ENCODE results near the gene LRP3.
"Not testable (repeated sequence)": the region's sequence is repeated elsewhere in the genome, so short reads cannot be mapped to it uniquely, and the experiment has no call there.

LRP3 gene

DNA sequence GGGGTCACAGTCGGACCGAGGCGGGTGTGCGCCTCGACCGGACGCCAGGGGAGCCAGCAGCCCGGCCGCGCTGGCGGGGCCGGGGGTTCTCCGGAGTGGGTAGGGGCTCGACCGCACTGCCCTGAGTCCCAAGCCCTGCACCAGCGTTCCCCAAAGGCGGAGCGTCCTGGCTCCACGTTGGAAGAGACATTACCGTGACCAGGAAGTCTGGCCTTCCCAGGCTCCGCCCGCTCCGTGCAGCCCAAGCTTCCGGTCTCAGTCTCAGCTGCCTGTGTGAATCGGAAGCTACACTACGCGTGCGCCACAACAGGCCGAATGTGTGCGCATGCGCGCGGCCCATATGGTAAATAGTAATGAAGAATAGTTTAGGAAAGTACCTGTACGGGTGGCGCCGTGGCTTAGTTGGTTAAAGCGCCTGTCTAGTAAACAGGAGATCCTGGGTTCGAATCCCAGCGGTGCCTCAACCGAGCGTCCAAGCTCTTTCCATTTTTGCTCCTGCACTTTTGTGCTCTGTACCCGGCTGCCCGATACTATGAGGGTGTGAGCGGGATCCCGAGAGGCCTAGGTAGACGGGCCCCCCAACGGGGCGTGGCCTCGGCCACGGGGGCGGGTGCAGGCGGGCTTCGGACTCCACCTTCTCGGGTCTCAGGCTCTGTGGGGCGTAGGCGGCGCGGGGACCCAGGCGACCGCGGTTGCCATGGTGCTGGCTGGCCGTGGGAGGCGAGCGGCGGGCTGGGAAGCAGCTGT is 17.3 kb upstream of the LRP3 start:
- DNase-seq: peak; percentile 74 to 98 (median 92)

- DNase-seq: peak in 2 of 5 experiments; percentile 76 to 78
Observed at GRCh38 chr19:33177417-33177979, 16.6 kb upstream of the LRP3 start.

DNA sequence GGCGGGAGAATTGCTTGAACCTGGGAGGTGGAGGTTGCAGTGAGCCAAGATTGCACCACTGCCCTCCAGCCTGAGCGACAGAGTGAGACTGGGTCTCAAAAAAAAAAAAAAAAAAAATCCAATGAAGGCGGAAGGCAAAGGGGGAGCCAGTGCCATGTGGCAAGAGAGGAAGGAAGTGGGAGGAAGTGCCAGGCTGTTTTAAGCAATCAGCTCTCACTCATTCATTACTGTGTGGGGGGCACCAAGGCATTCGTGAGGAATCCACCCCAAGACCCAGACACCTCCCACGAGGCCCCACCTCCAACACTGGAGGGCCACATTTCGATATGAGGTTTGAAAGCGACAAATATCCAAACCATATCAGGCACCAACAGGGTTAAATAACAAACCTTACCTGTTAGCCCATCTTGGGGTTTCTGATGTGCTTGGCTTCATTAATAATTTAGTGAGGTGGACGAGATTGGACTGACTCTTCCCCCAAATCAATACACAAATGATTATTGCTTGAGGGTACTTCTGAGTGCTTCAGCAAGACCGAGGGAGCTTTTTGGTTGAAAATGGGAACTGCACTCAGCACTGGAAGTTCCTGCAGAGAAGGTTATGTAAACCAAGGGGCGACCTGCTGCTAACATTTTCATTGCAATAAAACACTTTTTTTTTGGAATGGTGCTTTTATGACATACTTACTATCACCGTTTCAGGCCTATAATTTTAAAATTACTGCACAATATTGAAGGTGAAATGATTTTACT is 7.5 kb upstream of the LRP3 start:
- no peak for DNase-seq

DNA sequence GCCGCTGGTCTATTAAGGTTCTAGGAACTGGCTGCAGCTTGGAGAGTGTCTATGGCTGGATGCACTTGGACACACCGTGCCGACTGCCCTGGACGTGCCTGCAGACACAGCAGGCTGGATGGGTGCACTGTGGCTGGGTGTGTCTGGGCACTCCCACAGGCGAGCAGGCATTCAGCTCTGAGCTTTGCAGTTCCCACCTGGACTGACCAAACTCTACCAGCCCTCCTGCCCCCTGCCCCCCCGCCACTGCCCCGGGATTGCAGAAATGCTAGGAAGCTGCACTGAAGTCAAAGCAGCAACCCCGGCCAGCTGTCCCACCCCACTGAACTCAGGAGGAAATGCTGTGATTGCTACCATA is 7.0 kb upstream of the LRP3 start:
- DNase-seq: no peak

DNA sequence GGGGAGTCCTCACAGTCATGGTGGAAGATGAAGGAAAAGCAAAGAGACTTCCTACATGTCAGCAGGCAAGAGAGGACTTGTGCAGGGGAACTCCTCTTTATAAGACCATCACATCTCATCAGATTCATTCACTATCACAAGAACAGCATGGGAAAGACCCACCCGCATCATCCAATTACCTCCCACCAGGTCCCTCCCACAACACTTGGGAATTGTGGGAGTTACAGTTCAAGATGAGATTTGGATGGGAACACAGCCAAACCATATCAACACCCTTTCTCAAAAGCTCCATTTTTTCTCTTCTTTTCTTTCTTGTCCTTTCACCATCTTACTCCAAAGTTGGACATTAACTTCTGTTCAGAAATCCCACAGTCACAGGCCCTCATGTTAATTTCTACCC is 4.7 kb upstream of the LRP3 start:
- DNase-seq: no peak

- not testable (repeated sequence) for DNase-seq
Observed at GRCh38 chr19:33191092-33191491, 3.0 kb upstream of the LRP3 start.

DNA sequence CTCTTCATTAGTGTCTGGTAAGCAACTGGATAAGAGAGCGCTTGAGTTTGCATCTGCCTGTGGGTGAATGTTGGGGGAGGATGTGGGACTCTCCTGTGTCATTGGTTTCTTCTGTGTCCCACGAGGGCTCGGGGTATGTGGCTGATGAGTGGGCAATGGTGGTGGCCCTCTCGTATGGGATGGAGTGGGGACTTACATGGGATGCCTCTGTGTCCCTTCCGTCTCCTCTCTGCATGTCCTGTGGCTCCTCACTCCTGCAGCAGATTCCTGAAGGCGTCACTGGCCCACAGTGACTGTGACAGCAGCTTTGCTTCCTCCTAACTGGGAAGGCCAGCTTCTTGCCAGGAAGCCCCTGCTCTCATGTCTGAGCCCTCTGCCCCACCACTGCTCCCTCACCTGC is 2.6 kb upstream of the LRP3 start:
- DNase-seq: no peak

DNA sequence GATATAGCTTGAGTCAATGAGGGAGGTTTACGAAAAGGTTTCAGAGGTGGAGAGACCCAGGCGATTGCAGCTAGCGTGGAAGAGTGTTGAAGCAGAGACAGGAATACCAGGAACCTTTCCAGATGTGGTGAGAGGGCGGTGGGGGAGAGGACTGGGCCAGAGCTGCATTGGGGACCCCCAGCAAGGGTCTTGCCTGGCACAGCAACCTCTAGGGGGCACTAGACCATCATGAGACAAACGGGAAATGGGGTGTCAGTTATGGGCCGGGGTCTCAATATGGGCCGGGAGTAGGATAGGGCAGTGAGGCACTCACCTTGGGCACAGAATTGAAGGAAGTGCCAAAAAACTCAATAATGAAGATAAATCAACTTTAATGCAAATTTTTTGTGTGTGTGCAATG is 2.1 kb upstream of the LRP3 start:
- DNase-seq: no peak

DNA sequence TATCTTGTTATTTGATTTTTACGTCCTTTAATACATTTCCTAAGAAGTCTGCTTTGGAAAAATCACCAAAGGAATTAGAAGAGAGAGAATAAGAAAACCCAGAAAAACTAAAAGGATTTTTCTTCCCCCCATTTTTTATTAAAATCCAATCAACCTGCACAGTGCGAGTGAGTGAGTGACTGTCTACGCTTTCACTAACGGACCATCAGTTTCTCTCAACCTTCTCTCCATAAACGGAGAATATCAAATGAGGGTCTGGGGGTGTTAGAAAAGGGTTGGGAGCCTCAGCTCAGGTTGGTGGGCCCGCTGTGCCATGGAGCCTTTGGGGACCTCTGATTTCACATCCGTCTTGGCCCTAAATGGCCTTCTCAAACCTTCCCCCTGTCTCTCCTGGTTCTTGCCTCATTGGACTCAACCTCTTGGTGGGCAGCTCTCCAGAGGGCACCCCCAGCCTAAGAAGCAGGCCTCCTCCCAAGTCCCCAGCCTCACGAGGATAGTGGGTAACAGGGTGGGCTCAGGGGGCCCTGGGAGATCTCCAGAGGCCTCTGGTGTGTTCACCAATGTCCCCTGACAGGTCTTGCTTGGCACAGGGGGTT is 763 bp upstream of the LRP3 start:
- DNase-seq: no peak

DNA sequence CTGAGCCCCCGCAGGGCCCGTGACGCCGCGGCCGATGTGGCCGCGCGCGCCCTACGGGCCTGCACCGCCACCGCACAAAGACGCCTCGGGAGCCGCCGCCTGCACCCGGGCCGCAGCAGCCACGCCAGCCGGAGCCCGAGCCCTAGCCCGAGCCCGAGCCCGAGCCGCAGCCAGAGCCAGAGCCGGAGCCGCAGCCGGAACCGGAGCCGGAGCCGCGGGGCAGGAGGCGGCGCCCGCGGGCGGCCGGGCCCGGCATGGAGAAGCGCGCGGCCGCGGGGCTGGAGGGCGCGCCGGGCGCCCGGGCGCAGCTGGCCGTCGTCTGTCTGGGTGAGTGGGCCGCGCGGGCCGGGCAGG is 379 bp downstream of the LRP3 start:
- no peak for DNase-seq

- no peak for DNase-seq
Observed at GRCh38 chr19:33194886-33195644, 935 bp downstream of the LRP3 start.

GRCh38 chr19:33195645-33196347 is 1.7 kb downstream of the LRP3 start:
- DNase-seq: no peak

DNA sequence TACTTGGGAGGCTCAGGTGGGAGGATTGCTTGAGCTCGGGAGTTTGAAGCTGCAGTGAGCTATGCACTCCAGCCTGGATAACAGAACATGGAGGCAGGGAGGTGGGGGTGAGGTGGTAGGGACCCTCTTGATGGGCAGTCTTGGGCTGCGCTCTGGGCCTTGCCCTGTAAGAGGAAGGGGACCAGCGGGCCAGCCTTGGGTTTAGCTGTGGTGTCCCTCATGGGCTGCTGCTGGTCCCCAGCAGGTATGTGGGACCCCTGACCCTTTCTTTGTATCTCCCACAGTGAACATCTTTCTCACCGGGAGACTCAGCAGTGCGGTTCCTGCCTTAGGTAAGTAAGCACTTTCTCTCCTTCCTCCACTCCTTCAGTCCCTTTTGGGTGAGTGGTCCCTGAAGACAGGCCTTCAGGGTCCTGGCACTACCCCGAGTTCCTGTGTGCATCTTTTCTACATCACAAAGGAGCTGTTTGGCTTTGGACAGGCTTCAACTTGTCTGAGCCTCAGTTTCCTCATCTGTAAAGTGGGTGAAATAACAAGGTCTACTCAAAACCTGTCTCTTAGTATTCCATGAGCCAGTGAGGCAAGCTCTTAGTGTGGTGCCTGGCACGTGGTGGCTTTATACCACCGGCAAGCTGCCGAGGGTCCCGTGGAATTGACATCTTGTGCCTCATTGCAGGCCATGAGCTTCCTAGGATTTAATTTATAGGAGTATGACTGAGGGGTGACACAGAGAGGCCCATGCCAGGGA is 2.5 kb downstream of the LRP3 start:
- no peak for DNase-seq

- no peak for DNase-seq
Observed at GRCh38 chr19:33197591-33198000, 3.5 kb downstream of the LRP3 start.

DNA sequence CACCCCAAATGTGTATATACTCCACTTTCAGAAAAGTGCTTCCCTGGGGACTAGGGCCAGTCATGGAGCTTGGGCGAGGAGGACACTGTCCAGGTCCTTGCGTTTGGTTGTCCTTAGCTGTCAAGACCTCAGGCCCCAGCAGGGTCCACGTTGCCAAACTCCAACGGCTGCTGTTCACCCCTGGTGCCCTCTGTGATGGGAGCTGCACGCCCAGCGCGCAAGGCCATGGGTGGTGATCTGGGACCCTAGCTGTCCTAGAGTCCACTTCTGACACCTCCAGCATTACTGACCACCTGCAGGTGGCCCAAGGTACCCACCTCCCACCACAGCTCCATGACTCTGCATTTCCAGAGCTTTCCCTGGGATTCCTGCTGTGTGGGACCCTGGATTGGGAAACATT is 4.0 kb downstream of the LRP3 start:
- no peak for DNase-seq

DNA sequence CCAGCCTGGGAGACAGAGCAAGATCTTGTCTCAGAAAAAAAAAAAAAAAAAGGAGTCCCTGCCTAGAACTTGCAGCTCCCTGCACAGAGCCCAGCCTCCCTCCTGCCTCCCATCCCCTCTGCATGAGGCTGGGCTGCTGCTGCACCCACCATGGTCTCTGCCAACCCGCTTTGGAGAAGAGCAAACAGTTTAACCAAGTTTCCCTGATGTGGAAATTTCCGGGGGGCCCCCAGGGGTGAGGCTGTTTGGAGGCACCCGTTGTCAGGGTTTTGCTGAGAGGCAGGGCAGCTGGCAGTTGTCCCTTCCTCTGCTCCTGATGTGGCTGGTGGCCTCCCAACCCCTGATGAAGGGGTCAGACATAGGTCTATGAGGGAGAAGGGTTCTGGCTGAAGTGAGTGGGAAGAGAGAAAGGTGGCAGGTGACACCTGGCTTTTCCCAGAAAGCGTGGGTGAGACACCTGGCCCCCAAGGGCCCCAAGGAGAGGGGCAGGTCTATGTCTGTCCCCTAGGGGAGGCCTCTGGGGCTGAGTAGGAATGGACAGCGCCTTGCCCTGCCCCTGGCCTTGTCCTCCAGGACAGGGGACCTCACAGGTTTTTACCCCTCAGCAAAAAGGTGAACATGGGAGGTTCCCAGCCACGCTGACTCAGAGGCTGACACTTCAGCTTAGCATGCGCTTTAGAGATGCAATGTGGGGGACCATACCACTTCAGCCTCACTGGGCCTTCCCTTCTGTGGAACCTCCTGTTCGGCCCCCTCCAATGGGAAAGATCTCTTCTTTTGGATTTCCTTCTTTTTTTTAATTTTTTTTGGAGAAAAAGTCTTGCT is 5.5 kb downstream of the LRP3 start:
- DNase-seq: no peak

DNA sequence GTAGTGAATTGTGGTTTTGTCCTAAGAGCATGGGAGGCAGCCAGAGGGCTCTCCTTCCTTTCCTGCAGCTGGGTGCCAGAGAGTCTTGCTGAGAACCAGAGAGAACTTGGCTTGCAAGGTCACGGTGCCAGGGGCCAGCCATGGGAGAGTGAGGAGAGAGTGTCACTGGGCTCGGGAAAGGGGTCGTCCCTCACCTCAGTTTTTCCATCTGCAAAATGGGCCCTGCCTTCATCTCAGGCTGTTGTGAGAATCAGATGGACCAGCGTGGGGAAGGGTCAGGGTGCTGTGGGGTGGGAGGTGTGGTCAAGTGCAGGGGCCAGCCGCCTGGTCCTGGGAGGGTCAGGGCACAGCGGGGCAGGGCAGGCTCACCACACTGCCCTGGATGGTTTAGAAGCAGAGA is 7.3 kb downstream of the LRP3 start:
- no peak for DNase-seq

DNA sequence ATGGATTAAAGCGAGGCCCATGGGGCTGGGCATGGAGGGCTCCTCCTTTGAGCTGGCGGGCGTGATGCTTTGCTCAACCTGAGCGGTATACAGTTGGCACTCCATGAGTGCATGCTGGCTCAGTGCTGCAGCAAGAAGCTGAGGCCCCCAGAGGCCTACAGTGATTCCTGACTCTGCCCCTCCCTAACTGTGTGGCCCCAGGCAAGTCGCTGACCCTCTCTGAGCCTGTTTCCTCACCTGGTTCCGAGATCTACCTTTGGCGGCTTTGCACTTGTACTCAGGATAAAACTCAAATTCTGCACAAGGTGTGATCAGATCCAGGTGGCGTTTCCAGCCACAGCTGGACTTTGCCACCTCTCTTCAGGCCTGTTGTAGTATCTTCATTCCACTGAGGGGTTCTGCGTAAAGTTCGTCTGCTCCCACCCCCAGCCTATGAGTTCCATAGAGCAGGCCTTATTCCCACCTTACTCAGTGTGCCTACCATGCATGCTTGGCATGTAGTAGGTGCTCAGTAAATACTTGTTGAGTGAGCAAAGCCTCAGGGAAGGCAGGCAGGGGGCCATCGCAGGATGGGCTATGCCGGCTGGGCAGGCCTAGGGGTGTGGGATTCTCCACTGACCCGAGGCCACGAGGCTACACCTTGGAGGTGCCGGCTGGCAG is 7.9 kb downstream of the LRP3 start:
- DNase-seq: no peak

GRCh38 chr19:33202546-33203507 is 8.7 kb downstream of the LRP3 start:
- DNase-seq: no peak
